ENCODE data around the gene CRACR2A. TPM values are rescaled to one million over a fixed set of nuclear protein-coding genes. Genes with fewer than 3 reads are reported as not detected.

CRACR2A gene
- total RNA-seq, 1 donor from 2014 or later = 4.7 TPM

- DNase-seq (ENCODE audit: low spot score) = no peak
Observed at GRCh38 chr12:3600039-3600720, 152.7 kb downstream of the CRACR2A start.

GRCh38 chr12:3598896-3599860 lies 153.7 kb downstream of the CRACR2A start:
- DNase-seq (ENCODE audit: low spot score) = no peak

GRCh38 chr12:3597526-3598210 lies 155.2 kb downstream of the CRACR2A start:
- peak; percentile 72 for DNase-seq (ENCODE audit: low spot score)

- peak; percentile 57 for DNase-seq (ENCODE audit: low spot score)
Observed at GRCh38 chr12:3596703-3597415, 156.1 kb downstream of the CRACR2A start.

- peak; percentile 49 for DNase-seq (ENCODE audit: low spot score)
Observed at GRCh38 chr12:3595721-3596120, 157.2 kb downstream of the CRACR2A start.

- peak; percentile 59 for DNase-seq (ENCODE audit: low spot score)
Observed at GRCh38 chr12:3594966-3595365, 157.9 kb downstream of the CRACR2A start.

GRCh38 chr12:3593906-3594483 lies 158.9 kb downstream of the CRACR2A start:
- no peak for DNase-seq (ENCODE audit: low spot score)

- no peak for DNase-seq (ENCODE audit: low spot score)
Observed at GRCh38 chr12:3592856-3593625, 159.9 kb downstream of the CRACR2A start.

GRCh38 chr12:3589745-3590144 lies 163.2 kb downstream of the CRACR2A start:
- no peak for DNase-seq (ENCODE audit: low spot score)

GRCh38 chr12:3587402-3588013 lies 165.4 kb downstream of the CRACR2A start:
- DNase-seq (ENCODE audit: low spot score) = peak; percentile 59

- DNase-seq (ENCODE audit: low spot score) = no peak
Observed at GRCh38 chr12:3583656-3584334, 169.1 kb downstream of the CRACR2A start.

- DNase-seq (ENCODE audit: low spot score) = no peak
Observed at GRCh38 chr12:3580094-3580749, 172.7 kb downstream of the CRACR2A start.

GRCh38 chr12:3579446-3580093 lies 173.3 kb downstream of the CRACR2A start:
- DNase-seq (ENCODE audit: low spot score) = no peak

GRCh38 chr12:3578557-3578956 lies 174.4 kb downstream of the CRACR2A start:
- DNase-seq (ENCODE audit: low spot score) = no peak

- no peak for DNase-seq (ENCODE audit: low spot score)
Observed at GRCh38 chr12:3576891-3577290, 176.0 kb downstream of the CRACR2A start.

- DNase-seq (ENCODE audit: low spot score) = no peak
Observed at GRCh38 chr12:3574986-3575385, 177.9 kb downstream of the CRACR2A start.

GRCh38 chr12:3572560-3572959 lies 180.3 kb downstream of the CRACR2A start:
- no peak for DNase-seq (ENCODE audit: low spot score)

- no peak for DNase-seq (ENCODE audit: low spot score)
Observed at GRCh38 chr12:3571724-3572123, 181.2 kb downstream of the CRACR2A start.
